Nephron progenitor cell (in vitro differentiated cells): ENCODE results near the gene NDUFS7.

ENCODE experiments used
- DNase-seq: peaks from one replicate; pipeline ENCODE4 v3.0.0; 2021
- H3K27ac Mint-ChIP-seq: 2 replicates; pipeline ENCODE4 v1.8.0; 2021; ENCODE audit warnings: mild to moderate bottlenecking, moderate library complexity, mixed read lengths
- H3K27me3 Mint-ChIP-seq: 2 replicates; pipeline ENCODE4 v1.8.0; 2021; ENCODE audit warnings: mild to moderate bottlenecking, low read depth, mixed read lengths; ENCODE audit not compliant: poor library complexity
- H3K36me3 Mint-ChIP-seq: 2 replicates; pipeline ENCODE4 v1.8.0; 2021; ENCODE audit warnings: low read depth, mixed read lengths
- H3K4me1 Mint-ChIP-seq: 2 replicates; pipeline ENCODE4 v1.8.0; 2021; ENCODE audit warnings: mixed read lengths
- H3K4me3 Mint-ChIP-seq: 2 replicates; pipeline ENCODE4 v1.8.0; 2021; ENCODE audit warnings: mild to moderate bottlenecking, moderate library complexity, mixed read lengths
- H3K9me3 Mint-ChIP-seq: 2 replicates; pipeline ENCODE4 v1.8.0; 2021; ENCODE audit warnings: mild to moderate bottlenecking, moderate library complexity, mixed read lengths
- TF ChIP-seq, protein P1 (sequence below): fragments of 200-600 bp; sonication (generic); IDR thresholded peaks from 2 replicates; pipeline ENCODE4 v1.5.0; 2021; ENCODE audit warnings: antibody characterized with exemption

NDUFS7 gene

DNA sequence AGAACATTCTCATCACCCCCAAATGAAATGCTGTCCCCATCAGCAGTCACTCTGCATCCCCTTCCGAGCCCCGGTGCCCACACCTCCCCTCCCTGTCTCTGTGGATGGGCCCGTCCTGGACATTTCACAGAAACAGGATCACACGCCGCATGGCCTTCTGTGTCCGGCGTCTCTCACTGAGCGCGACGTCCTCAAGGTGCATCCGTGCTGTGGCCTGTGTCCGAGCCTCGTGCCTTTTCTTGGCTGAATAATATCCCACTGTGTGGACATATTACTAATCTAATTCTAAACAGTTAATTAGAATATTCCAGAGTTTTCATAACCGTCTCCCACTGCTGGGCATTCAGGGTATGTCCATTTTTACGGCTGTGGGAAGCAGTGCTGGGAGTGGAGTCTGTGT, 8.7 kb downstream of the NDUFS7 start:
- TF ChIP-seq, protein P1, sequence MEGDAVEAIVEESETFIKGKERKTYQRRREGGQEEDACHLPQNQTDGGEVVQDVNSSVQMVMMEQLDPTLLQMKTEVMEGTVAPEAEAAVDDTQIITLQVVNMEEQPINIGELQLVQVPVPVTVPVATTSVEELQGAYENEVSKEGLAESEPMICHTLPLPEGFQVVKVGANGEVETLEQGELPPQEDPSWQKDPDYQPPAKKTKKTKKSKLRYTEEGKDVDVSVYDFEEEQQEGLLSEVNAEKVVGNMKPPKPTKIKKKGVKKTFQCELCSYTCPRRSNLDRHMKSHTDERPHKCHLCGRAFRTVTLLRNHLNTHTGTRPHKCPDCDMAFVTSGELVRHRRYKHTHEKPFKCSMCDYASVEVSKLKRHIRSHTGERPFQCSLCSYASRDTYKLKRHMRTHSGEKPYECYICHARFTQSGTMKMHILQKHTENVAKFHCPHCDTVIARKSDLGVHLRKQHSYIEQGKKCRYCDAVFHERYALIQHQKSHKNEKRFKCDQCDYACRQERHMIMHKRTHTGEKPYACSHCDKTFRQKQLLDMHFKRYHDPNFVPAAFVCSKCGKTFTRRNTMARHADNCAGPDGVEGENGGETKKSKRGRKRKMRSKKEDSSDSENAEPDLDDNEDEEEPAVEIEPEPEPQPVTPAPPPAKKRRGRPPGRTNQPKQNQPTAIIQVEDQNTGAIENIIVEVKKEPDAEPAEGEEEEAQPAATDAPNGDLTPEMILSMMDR, result no peak
- H3K27ac Mint-ChIP-seq, result no peak overlapping the region
- no peak for DNase-seq
- H3K4me3 Mint-ChIP-seq, result no peak overlapping the region
- H3K9me3 Mint-ChIP-seq, result no peaks in the 10 kb centered on the region
- peaks cover 26% of the 10 kb centered on the region for H3K36me3 Mint-ChIP-seq
- no peaks in the 10 kb centered on the region for H3K4me1 Mint-ChIP-seq
- no peaks in the 10 kb centered on the region for H3K27me3 Mint-ChIP-seq

DNA sequence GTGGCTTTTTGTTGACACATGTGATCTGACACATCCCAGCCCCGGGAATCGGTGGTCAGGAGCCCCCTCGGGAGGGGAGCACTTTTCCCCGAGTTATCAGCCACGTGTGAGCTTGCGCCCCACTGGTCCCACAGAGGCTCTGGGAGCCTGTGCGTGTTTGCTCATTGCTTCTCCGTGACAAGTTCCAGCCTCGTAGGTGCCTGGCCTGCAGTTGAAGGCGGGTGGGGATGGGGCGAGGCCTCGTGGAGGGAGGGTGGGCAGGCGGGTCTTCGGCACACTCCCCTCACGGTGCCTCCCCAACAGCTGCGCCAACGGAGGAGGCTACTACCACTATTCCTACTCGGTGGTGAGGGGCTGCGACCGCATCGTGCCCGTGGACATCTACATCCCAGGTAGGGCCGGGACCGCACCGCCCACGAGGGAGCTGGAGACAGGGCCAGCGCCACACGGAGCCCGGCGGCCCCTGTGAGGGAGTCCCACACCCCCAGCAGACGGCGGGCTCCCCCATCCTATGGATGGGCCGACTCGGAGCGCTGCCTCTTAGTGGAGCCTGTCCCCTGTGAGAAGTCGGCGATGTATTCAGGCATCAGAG, 9.3 kb downstream of the NDUFS7 start:
- H3K27ac Mint-ChIP-seq, result no peak overlapping the region
- no peak overlapping the region for H3K4me3 Mint-ChIP-seq
- no peaks in the 10 kb centered on the region for H3K4me1 Mint-ChIP-seq
- no peaks in the 10 kb centered on the region for H3K27me3 Mint-ChIP-seq
- TF ChIP-seq, protein P1, result no peak
- no peaks in the 10 kb centered on the region for H3K9me3 Mint-ChIP-seq
- peaks cover 26% of the 10 kb centered on the region for H3K36me3 Mint-ChIP-seq
- no peak for DNase-seq

DNA sequence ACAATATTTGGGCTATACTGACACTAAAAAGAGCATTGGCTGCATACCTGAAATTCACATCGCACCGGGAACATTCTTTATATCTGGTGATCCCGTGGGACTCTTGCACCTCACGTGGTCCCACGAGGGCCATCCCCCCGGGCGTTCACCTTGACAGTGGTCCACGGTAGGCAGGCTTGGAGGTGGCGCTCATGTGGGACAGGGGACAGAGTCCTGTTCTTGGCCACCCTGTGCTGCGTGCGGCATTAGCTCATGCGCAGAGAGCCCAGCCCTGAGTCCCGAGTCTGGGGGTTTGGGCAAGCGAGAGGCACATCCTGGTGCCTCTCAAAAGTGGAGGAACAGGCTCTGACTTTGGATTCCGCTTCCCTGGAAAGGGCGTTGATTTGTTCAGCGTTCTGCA, 10.1 kb downstream of the NDUFS7 start:
- Mint-ChIP-seq H3K27ac (no peak overlapping the region), H3K4me3 (no peak overlapping the region), H3K4me1 (no peaks in the 10 kb centered on the region), H3K36me3 (peaks cover 31% of the 10 kb centered on the region), H3K9me3 (no peaks in the 10 kb centered on the region), H3K27me3 (peaks cover 2% of the 10 kb centered on the region)
- TF ChIP-seq, protein P1, result no peak
- DNase-seq, result no peak

DNA sequence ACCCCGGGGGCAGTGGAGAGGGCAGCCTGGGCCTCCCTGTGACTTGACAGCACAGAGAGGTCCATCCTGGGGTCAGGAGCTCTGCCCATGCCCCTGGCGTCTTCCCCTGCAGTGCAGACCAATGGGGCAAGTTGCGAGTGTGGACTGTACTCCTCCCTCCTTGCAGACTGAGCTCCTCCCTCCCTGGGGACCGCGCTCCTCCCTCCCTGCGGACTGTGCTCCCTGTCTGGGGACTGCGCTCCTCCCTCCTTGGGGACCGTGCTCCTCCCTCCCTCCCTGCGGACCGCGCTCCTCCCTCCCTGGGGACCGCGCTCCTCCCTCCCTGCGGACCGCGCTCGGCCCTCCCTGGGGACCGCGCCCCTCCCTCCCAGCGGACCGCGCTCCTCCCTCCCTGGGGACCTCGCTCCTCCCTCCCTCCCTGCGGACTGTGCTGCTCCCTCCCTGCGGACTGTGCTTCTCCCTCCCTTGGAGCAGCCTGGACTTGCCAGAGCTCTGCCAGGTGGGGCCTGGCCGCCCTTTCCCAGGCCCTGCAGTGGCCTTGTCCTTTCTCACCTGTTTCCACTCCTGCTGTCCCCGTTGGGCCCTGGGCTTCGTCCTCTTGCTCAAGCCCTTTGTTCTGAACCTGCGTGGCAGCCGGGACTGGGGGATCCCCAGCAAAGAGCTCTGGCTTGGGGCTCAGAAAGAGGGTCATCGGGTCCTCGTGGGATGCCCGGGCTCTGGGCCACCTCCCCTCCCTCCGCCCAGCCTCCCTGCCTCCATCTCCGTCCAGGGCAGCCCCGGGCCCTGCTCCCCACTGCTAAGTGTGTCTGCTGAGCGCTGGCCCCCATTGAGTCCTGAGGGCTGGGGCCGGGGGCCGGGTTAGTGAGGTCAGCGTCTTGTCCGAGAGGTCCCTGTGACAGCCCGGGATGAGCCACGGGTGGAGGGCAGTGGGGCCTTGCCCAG, 10.8 kb downstream of the NDUFS7 start:
- TF ChIP-seq, protein P1, result no peak
- Mint-ChIP-seq H3K4me3 (no peak overlapping the region), H3K36me3 (peaks cover 24% of the 10 kb centered on the region), H3K9me3 (no peaks in the 10 kb centered on the region), H3K4me1 (no peaks in the 10 kb centered on the region), H3K27me3 (peaks cover 3% of the 10 kb centered on the region), H3K27ac (no peak overlapping the region)
- DNase-seq, result no peak

DNA sequence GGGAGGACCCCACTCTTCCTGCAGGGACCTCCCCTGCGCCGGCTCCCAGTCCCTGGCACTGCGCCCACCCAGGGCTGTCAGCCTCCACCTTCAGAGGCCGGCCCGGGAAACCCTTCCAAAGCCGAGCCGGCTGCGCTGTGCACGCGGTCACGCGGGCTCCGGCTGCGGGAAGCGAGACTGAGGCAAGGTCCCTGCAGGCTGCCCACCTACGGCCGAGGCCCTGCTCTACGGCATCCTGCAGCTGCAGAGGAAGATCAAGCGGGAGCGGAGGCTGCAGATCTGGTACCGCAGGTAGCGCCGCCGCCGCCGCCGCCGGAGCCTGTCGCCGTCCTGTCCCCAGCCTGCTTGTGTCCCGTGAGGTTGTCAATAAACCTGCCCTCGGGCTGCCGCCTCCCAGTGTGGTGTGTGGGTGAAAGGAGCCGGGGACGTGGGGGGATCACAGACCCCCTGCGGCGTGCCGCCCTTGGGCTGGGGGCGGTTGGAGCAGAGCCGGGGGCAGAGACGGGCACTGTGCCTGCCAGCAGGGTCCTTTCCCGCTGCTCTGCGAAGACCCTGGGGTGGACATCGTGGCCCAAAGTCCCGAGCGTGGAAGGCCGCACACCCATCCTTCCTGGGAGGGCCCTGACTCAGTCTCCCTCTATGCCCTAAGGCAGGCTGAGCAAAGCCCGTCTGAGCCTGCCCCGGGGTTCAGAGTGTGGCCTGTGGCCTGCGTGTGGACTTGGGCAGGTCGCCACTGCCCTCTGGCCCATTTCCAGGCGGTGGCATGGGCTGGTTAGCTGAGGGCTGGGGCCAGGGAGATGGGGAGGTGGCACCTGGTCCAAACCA, 11.7 kb downstream of the NDUFS7 start:
- TF ChIP-seq, protein P1, result no peak
- Mint-ChIP-seq H3K4me3 (no peak overlapping the region), H3K27ac (no peak overlapping the region), H3K9me3 (no peaks in the 10 kb centered on the region), H3K4me1 (no peaks in the 10 kb centered on the region), H3K36me3 (peaks cover 19% of the 10 kb centered on the region), H3K27me3 (peaks cover 3% of the 10 kb centered on the region)
- DNase-seq, result no peak
